ENCODE measurements around the gene SAMD8.
"Not testable (repeated sequence)": the region's sequence is repeated elsewhere in the genome, so short reads cannot be mapped to it uniquely, and the experiment has no call there.

Gene SAMD8

GRCh38 chr10:75108684-75109458 is 2.6 kb upstream of the SAMD8 start:
- no peak for DNase-seq

GRCh38 chr10:75109459-75109778 is 2.0 kb upstream of the SAMD8 start:
- DNase-seq: no peak

DNA sequence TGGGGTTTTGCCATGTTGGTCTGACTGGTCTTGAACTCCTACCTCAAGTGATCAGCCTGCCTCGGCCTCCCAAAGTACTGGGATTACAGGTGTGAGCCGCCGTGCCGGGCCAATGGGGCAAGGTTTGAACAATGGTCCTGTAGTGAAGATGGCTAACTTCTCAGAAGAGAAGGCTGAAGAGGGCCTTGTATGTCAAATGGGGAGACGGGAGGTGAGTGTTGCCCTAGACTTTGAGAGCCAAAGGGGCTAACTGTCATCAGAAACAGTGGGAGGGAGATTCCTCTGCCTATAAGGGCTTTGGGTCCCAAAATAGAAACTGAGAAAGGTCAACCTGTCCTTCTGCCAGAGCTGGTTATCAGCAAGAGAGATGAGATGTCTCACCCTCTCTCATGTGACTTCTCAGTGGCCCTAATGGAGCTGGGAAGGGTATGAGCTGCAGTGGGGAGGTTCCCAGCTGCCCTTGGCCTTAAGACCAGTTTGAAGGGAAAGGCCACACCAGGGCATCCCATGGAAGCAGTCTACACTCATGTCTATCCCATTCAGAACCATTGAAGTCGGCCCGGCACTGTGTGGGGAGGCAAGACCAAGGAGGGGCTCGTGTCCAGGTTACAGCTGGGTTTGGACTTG is 1.3 kb upstream of the SAMD8 start:
- no peak for DNase-seq

- peak; percentile 27 for DNase-seq
Observed at GRCh38 chr10:75111907-75112679, 637 bp downstream of the SAMD8 start.

- no peak for DNase-seq
Observed at GRCh38 chr10:75115137-75115536, 3.7 kb downstream of the SAMD8 start.

DNA sequence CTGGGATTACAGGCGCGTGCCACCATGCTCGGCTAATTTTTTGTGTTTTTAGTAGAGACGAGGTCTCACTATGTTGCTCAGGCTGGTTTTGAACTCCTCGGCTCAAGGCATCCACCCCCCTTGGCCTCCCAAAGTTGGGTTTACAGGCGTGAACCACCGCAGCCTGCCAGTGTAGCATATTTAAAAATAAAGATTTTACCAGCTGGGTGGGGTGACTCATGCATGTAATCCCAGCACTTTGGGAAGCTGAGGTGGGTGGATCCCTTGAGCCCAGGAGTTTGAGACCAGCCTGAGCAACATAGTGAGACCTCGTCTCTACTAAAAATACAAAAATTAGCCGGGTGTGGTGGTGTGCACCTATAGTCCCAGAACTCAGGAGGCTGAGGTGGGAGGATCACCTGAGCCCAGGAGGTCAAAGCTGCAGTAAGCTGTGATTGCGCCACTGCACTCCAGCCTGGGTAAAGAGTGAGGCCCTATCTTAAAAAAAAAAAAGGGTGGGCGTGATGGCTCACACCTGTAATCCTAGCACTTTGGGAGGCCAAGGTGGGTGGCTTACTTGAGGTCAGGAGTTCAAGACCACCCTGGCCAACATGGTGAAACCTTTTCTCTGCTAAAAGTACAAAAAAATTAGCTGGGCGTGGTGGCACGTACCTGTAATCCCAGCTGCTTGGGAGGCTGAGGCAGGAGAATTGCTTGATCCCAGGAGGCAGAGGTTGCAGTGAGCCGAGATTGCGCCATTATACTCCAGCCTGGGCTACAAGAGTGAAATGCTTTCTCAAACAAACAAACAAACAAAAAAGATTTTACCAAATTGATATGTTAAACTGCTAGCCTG is 5.7 kb downstream of the SAMD8 start:
- not testable (repeated sequence) for DNase-seq

DNA sequence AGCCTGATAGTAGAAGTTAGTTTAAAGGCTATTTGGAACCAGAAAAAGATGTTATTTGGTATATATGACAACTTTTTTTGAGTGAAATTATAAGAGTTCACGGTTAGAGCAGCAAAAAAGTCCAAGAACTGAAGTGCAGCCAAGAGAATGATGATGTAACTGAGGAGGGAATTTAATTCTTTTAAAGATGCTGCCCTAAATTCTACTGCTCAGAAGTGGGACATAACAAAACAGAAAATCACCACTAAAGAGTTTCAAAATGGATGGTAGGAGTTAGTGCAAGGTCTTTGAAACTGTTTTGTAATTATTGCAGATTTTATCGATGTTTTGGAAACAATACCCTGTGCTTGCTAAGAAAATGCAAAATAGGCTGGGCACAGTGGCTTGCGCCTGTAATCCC is 6.5 kb downstream of the SAMD8 start:
- DNase-seq: no peak

DNA sequence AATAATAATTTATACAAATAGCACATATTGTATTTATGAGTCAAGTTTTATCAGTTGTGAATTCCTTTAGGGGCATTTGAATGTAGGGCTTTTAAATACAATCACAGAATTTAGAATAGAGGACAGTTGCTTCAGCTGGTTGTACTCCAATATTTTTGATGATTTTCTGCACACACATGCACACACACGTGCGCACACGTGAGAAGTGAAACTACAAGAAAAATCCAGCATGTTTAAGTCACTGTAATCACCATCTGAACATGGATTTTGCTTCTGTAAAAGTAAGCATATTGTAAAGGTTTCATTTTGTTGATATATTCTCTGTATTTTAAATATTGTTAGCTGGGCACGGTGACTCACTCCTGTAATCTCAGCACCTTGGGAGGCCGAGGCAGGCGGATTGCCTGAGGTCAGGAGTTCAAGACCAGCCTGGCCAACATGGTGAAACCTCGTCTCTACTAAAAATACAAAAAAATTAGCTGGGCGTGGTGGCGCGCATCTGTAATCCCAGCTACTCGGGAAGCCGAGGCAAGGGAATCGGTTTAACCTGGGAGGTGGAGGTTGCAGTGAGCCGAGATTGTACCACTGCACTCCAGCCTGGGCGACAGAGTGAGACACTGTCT is 8.1 kb downstream of the SAMD8 start:
- DNase-seq: not testable (repeated sequence)

GRCh38 chr10:75121322-75121721 is 9.9 kb downstream of the SAMD8 start:
- DNase-seq: no peak

- no peak for DNase-seq
Observed at GRCh38 chr10:75122505-75122904, 11.0 kb downstream of the SAMD8 start.

DNA sequence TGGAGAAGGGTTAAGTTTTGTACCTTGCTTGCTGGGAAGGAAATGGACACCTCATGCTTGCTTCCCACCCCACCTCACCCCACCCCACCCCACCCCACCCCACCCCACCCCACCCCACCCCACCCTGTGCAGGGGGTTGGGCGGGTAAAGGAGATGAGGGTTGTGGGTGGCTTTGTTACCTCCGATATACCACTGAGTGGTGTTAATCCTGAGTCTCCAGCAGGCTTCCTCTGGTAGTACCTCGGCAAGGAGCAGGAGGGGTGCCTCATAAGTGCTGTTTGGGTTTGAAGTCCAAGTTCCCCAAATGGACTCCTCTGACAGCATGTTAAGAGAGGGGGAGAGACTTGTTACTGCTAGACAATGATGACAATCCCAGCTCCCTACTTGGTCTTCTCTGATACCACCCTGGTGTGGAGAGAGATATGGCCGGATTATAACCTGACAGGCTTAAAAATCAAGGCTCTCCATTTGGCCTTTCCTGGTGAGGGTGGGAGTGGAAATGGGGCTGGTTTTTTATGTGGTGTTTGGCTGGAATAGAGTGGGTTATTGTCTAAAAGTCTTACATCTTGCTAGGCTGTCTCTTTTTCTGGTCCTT is 11.7 kb downstream of the SAMD8 start:
- DNase-seq: no peak

DNA sequence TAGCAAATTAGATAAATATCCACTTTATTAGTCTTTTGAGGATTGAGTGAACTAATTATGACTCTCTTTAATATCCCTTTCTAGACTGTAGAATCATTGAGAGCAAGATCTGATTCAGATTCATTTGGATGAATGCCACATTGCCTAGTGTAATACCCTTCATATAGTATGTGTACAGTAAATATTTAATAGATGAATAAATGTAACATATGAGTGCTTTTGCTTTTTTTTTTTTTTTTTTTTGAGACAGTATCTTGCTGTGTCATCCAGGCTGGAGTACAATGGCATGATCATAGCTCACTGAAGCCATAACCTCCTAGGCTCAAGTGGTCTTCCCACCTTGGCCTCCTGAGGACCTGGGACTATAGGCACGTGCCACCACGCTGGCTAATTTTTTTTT is 14.8 kb downstream of the SAMD8 start:
- DNase-seq: no peak

- no peak for DNase-seq
Observed at GRCh38 chr10:75127471-75127870, 16.0 kb downstream of the SAMD8 start.

GRCh38 chr10:75128985-75129384 is 17.5 kb downstream of the SAMD8 start:
- not testable (repeated sequence) for DNase-seq

- DNase-seq: no peak
Observed at GRCh38 chr10:75129537-75129936, 18.1 kb downstream of the SAMD8 start.

DNA sequence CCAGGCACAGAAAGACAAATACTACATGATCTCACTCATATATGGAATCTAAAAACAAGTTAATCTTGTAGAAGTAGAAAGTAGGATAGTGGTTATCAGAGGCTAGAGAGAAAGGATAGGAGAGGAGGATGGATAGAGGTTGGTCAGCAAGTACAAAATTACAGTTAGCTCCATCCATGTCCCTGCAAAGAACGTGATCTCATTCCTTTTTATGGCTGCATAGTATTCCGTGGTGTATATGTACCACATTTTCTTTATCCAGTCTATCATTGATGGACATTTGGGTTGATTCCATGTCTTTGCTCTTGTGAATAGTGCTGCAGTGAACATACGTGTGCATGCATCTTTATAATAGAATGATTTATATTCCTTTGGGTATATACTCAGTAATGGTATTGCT is 22.2 kb downstream of the SAMD8 start:
- not testable (repeated sequence) for DNase-seq

DNA sequence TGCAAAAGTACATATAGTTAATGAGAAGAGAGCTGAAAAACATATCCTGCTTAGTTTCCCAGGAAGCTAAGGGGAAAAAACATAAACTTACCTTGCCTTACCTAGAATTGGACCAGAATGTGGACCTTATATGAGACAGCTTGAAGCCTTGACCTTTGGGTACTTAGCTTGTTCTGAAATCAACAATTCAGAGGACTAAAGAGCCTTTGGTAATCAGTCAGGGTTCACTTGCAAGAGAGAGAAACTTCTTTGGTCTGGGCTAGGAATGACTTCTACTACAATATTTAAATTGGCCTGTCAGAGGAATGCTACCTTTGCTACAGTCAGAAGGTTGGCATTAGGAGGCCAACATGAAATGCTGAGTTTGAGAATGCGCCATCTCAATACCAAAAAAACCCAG is 24.9 kb downstream of the SAMD8 start:
- no peak for DNase-seq

GRCh38 chr10:75137533-75138438 is 26.3 kb downstream of the SAMD8 start:
- DNase-seq: no peak

- no peak for DNase-seq
Observed at GRCh38 chr10:75140246-75140645, 28.8 kb downstream of the SAMD8 start.

GRCh38 chr10:75143353-75143752 is 31.9 kb downstream of the SAMD8 start:
- no peak for DNase-seq

DNA sequence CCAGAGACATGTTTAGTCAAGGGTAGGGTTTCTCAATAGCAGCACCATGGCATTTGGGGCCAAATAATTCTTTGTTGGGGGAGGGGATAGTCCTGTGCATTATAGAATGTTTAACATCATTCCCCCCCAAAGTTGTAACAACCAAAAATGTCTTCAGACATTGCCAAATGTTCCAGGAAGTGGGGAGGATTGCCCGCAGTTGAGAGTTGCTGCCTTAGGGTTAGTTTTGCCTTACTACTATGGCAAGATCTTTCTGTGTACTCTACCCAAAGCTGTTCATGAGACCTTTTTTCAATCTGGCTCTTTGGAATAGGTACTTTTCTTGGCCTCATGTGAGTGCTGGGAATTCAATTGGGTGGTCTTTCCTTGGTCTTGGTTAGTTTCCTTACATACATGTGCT is 34.1 kb downstream of the SAMD8 start:
- DNase-seq: no peak

Data from stimulated activated naive CD4-positive, alpha-beta T cell treated with Interleukin-2 at 50 U/mL for 16 hours (primary cell).